ENCODE data around the gene TLCD3B. TPM values are rescaled to one million over a fixed set of nuclear protein-coding genes. Genes with fewer than 3 reads are reported as not detected.

The TLCD3B gene
- total and polyA plus RNA-seq, 2 of the 4 experiments (the other 2 are of a cell fraction), result 0.19 TPM; not detected in 1

DNA sequence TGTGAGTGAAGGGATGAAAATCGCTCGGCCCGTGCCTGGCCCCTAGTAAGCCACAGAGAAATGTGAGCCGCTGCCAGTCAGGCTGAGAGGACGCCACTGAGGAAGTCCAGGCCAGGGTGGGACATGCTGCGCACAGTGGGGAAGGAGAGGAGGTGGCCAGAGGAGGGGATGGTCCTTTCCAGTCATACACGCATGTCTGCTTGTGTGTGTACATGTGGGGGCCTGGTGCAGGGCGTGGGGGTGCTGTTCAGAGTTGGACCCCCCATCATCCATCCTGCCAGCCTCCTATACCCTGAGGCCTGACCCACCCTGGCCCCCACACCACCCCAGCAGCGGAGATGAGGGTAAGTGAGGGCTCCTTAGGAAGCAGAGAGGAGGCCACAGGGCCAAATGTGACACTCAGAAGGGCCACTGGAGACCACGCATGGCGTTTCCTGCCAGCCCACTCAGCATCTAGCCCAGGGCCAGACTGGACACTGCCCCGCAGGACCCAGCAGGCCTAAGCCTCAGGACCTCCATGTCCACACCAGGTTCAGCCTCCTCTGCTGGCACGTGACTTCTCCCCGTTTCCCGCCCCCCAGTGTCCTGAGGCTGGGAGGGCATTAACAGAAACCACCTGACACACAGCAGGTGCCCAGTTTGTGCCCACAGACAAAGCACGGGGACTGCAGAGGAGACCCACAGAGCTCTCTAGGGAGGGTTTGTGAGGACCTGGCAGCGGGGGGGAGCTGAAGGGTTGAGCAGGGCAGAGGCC lies 27.2 kb downstream of the TLCD3B start:
- Histone ChIP-seq H4K91ac (ENCODE audit: insufficient read depth, low read depth, low read length) (no peak overlapping the region), H3K56ac (ENCODE audit: extremely low read depth, insufficient read depth, low read length) (no peak overlapping the region), H2BK15ac (ENCODE audit: low read depth, low read length) (no peak overlapping the region), H3K4me3 (ENCODE audit: insufficient read depth, low read depth, low read length) (no peak overlapping the region), H4K5ac (ENCODE audit: low read depth, low read length) (no peak overlapping the region), H2AFZ (replicated peaks; ENCODE audit: low read length, poor library complexity) (no peak overlapping the region), H2BK120ac (ENCODE audit: low read depth, low read length) (no peak overlapping the region), H4K20me1 (ENCODE audit: insufficient read depth, low read length) (no peaks in the 10 kb centered on the region), H2AK9ac (replicated peaks; ENCODE audit: low read depth, low read length, poor library complexity) (no peak overlapping the region), H4K8ac (ENCODE audit: low read depth in 2 of 2, low read length in 2 of 2) (no peak overlapping the region), H3K4me1 (ENCODE audit: control insufficient read depth, insufficient read depth, low read length) (no peaks in the 10 kb centered on the region), H3K9ac (ENCODE audit: low read depth, low read length) (no peak overlapping the region), H3K36me3 (ENCODE audit: control insufficient read depth, insufficient read depth, low read length) (peaks cover 17% of the 10 kb centered on the region), H3K18ac (ENCODE audit: low read depth, low read length) (no peak overlapping the region), H3K9me3 (ENCODE audit: control insufficient read depth, insufficient read depth, low read length) (no peaks in the 10 kb centered on the region), H3K14ac (replicated peaks; ENCODE audit: low read depth, low read length) (no peak overlapping the region), H3K23ac (ENCODE audit: low read depth, low read length) (no peak overlapping the region), H2BK5ac (ENCODE audit: low read depth, low read length, poor library complexity, severe bottlenecking) (no peak overlapping the region), H3K27ac (ENCODE audit: insufficient read depth, low read length) (no peak overlapping the region), H3K79me1 (ENCODE audit: low read depth in 1 of 2, low read length in 2 of 2) (peaks cover 5 to 15% of the 10 kb centered on the region in 2 experiments; a peak in 3 of 4 replicates), H3K27me3 (ENCODE audit: control insufficient read depth, insufficient read depth, low read length) (no peaks in the 10 kb centered on the region; the same call in 1 of the 2 replicates), H2AK5ac (ENCODE audit: low read depth, low read length) (no peak overlapping the region), H2BK20ac (ENCODE audit: low read depth, low read length) (no peak overlapping the region), H3K4me2 (ENCODE audit: low read depth, low read length) (no peak overlapping the region), H3K9me1 (ENCODE audit: insufficient read depth, low read length) (0 out of 2 replicates have a peak, but pooled peaks cover 2% of the 10 kb centered on the region), H3K4ac (ENCODE audit: low read depth, low read length) (no peak overlapping the region)
- DNase-seq (no peak), ATAC-seq (ENCODE audit: low read depth) (no peak)
- intact Hi-C loops (cut with micrococcal nuclease) (no loop called here), dilution Hi-C loops (cut with HindIII; ENCODE audit: low sequenced_read_pairs, unreplicated experiment) (no loop called here), in situ Hi-C loops (cut with MboI; ENCODE audit: low sequenced_read_pairs) (no loop called here)
- no CpG with 5 or more reads among the region's 17 CpGs for WGBS, 2 experiments (ENCODE audit: extremely low coverage in 2 of 2, insufficient read length in 1 of 2)
- CTCF ChIA-PET, result no interaction called here
- TF ChIP-seq MXI1 (IDR thresholded peaks at IDR 0.05; ENCODE audit: borderline replicate concordance, low read depth, low read length), result no peak
- no peak for TF ChIP-seq MAZ (IDR thresholded peaks at IDR 0.05; ENCODE audit: borderline replicate concordance, low read depth, low read length)
- TF ChIP-seq FOS (IDR thresholded peaks at IDR 0.05; ENCODE audit: low read depth, low read length), result no peak
- TF ChIP-seq, protein P1, sequence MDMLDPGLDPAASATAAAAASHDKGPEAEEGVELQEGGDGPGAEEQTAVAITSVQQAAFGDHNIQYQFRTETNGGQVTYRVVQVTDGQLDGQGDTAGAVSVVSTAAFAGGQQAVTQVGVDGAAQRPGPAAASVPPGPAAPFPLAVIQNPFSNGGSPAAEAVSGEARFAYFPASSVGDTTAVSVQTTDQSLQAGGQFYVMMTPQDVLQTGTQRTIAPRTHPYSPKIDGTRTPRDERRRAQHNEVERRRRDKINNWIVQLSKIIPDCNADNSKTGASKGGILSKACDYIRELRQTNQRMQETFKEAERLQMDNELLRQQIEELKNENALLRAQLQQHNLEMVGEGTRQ (IDR thresholded peaks at IDR 0.05; ENCODE audit: low read depth, low read length), result no peak
- TF ChIP-seq CEBPB (IDR thresholded peaks at IDR 0.05; ENCODE audit: low read depth, low read length), result no peak
- TF ChIP-seq BHLHE40 (IDR thresholded peaks at IDR 0.05; ENCODE audit: low read depth, low read length), result no peak
- TF ChIP-seq RFX5 (IDR thresholded peaks at IDR 0.05; ENCODE audit: low read depth, low read length), result no peak
- TF ChIP-seq RAD21 (IDR thresholded peaks at IDR 0.05; ENCODE audit: low read length), result no peak
- TF ChIP-seq, protein P2, sequence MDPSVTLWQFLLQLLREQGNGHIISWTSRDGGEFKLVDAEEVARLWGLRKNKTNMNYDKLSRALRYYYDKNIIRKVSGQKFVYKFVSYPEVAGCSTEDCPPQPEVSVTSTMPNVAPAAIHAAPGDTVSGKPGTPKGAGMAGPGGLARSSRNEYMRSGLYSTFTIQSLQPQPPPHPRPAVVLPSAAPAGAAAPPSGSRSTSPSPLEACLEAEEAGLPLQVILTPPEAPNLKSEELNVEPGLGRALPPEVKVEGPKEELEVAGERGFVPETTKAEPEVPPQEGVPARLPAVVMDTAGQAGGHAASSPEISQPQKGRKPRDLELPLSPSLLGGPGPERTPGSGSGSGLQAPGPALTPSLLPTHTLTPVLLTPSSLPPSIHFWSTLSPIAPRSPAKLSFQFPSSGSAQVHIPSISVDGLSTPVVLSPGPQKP (IDR thresholded peaks at IDR 0.05; ENCODE audit: borderline replicate concordance, low read depth, low read length), result no peak
- no peak for TF ChIP-seq MAFK (IDR thresholded peaks at IDR 0.05; ENCODE audit: low read depth, low read length)
- TF ChIP-seq RCOR1 (IDR thresholded peaks at IDR 0.05; ENCODE audit: insufficient replicate concordance, low read length), result no peak
- TF ChIP-seq, protein P3, sequence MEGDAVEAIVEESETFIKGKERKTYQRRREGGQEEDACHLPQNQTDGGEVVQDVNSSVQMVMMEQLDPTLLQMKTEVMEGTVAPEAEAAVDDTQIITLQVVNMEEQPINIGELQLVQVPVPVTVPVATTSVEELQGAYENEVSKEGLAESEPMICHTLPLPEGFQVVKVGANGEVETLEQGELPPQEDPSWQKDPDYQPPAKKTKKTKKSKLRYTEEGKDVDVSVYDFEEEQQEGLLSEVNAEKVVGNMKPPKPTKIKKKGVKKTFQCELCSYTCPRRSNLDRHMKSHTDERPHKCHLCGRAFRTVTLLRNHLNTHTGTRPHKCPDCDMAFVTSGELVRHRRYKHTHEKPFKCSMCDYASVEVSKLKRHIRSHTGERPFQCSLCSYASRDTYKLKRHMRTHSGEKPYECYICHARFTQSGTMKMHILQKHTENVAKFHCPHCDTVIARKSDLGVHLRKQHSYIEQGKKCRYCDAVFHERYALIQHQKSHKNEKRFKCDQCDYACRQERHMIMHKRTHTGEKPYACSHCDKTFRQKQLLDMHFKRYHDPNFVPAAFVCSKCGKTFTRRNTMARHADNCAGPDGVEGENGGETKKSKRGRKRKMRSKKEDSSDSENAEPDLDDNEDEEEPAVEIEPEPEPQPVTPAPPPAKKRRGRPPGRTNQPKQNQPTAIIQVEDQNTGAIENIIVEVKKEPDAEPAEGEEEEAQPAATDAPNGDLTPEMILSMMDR (conservative IDR thresholded peaks at IDR 0.05; ENCODE audit: low read depth, low read length), result no peak
- TF ChIP-seq SMC3 (IDR thresholded peaks at IDR 0.05; ENCODE audit: low read depth, low read length), result no peak
- no TSS peak for BruUV-seq (replicated peaks)
- POLR2A ChIA-PET (ENCODE audit: unreplicated experiment), result interaction anchor here (0.6 kb wide), 1 partner anchor 14 kb away, joined by 5 read pairs; no protein-coding TSS in a partner anchor
